Panc1 (cell line): ENCODE data around the gene ELOVL2. TPM values are rescaled to one million over a fixed set of nuclear protein-coding genes. Genes with fewer than 3 reads are reported as not detected.

Experiments used
- ATAC-seq: fragments of 200-7000 bp; cut with Tn5 transposase; 2 replicates; pipeline ENCODE4 v1.9.1; 2020; ENCODE audit warnings: mild to moderate bottlenecking, moderate library complexity
- BruUV-seq: library from RNA; stranded (reverse); fragments of 400-500 nt; replicated peaks from 2 replicates; lab custom pipeline; 2021; lab: Mats Ljungman, UMichigan
- CTCF ChIA-PET: fragments of 300-600 bp; sonication (Branson Sonifier 250); formaldehyde crosslinking; loops from one replicate; lab custom pipeline; 2022; ENCODE audit warnings: antibody characterized with exemption; lab: Charles Lee
- POLR2A ChIA-PET: fragments of 300-600 bp; sonication (Branson Sonifier 250); formaldehyde crosslinking; loops from one replicate; lab custom pipeline; 2022; ENCODE audit warnings: antibody characterized with exemption; lab: Charles Lee
- DNase-seq: peaks from one replicate; pipeline ENCODE4 v3.0.0-alpha.2; 2010; ENCODE audit warnings: low read depth, low spot score
- H3K27ac ChIP-seq: 2 replicates; pipeline ENCODE4 v1.5.1; 2011; ENCODE audit warnings: mild to moderate bottlenecking, low read length, inconsistent platforms
- H3K27me3 ChIP-seq: fragments of 200-500 bp; sonication (Bioruptor generic); 2 replicates; pipeline ENCODE4 v1.6.0; 2014; ENCODE audit warnings: low read length, inconsistent platforms; ENCODE audit not compliant: control insufficient read depth, insufficient read depth
- H3K36me3 ChIP-seq: fragments of 200-500 bp; sonication (Bioruptor generic); 2 replicates; pipeline ENCODE4 v1.5.1; 2014; ENCODE audit warnings: inconsistent platforms, mild to moderate bottlenecking, low read length, moderate library complexity; ENCODE audit not compliant: control insufficient read depth, insufficient read depth
- H3K4me1 ChIP-seq: 2 replicates; pipeline ENCODE4 v1.5.1; 2011; ENCODE audit warnings: inconsistent platforms, mild to moderate bottlenecking, low read length, moderate library complexity; ENCODE audit not compliant: control insufficient read depth, insufficient read depth
- H3K4me3 ChIP-seq, 2 experiments: 2 replicates each; pipeline ENCODE4 v1.5.1; 2011 to 2012; ENCODE audit warnings: low read depth in 2 of 2, low read length in 2 of 2, mild to moderate bottlenecking in 2 of 2, inconsistent platforms in 1 of 2, moderate library complexity in 1 of 2
- H3K9me3 ChIP-seq: fragments of 200-500 bp; sonication (Bioruptor generic); 2 replicates; pipeline ENCODE4 v1.5.1; 2014; ENCODE audit warnings: low read depth, mild to moderate bottlenecking, inconsistent platforms, low read length, moderate library complexity; ENCODE audit not compliant: control insufficient read depth, insufficient read depth
- POLR2AphosphoS5 ChIP-seq: IDR thresholded peaks from 2 replicates; pipeline ENCODE4 v1.6.1; 2012; ENCODE audit warnings: mild to moderate bottlenecking, low read depth, low read length, moderate library complexity
- SIN3A ChIP-seq: IDR thresholded peaks from 2 replicates; pipeline ENCODE4 v1.6.1; 2012; ENCODE audit warnings: low read depth, mild to moderate bottlenecking, low read length, moderate library complexity, borderline replicate concordance; ENCODE audit not compliant: insufficient read depth
- TCF7L2 ChIP-seq: IDR thresholded peaks from 2 replicates; pipeline ENCODE4 v1.6.1; 2011; ENCODE audit warnings: mild to moderate bottlenecking, low read depth, low read length, inconsistent platforms
- in situ Hi-C: cut with HindIII; loops from 2 replicates; pipeline ENCODE4 v1.10.0; 2016; ENCODE audit warnings: low sequenced_read_pairs, low pct_unique_long_range_greater_than_20kb
- intact Hi-C: fragments of 100-400 bp; cut with micrococcal nuclease; formaldehyde crosslinking; loops from one replicate; pipeline ENCODE4 v1.10.0; 2022; ENCODE audit not compliant: unreplicated experiment
- total RNA-seq: library from RNA; stranded (reverse); gene quantifications from one replicate; pipeline ENCODE4 v1.2.1, GENCODE V29; 2021; ENCODE audit not compliant: unreplicated experiment
- TF ChIP-seq, protein P1 (sequence below), 2 experiments: IDR thresholded peaks; 2 replicates each; pipeline ENCODE4 v1.6.1; 2011 to 2012; ENCODE audit warnings: low read depth in 2 of 2, control low read depth in 1 of 2, low read length in 1 of 2, mild to moderate bottlenecking in 1 of 2, moderate library complexity in 1 of 2; ENCODE audit not compliant: insufficient read depth in 1 of 2
- TF ChIP-seq, protein P2 (sequence below): fragments of 450-650 bp; IDR thresholded peaks from 2 replicates; pipeline ENCODE4 v1.5.1; 2017; ENCODE audit warnings: mild to moderate bottlenecking

Gene ELOVL2
- total RNA-seq, 1 experiment from 2014 or later, result 27.8 TPM

DNA sequence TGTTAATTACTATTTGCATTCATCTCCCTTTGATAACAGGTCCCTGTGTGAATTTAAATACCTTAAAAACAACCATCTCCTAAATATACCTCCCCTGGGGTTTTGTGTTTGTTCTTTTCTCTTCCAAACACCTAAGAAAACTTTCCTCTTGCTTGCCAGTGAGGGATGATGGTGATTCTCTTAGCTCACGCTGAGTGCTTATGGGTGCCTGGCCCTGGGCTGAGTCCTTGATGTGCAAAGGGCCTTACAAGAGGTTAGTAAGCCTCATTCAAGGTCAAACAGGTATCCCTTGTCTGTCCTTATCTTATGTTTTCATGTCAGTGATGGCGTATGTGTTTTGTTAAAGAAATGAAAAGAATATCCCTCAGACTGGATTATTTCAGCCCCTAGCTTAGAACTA is 81.0 kb downstream of the ELOVL2 start:
- ChIA-PET POLR2A (no interaction called here), CTCF (no interaction called here)
- TF ChIP-seq TCF7L2, result no peak
- no peak for TF ChIP-seq SIN3A
- TF ChIP-seq, protein P1, sequence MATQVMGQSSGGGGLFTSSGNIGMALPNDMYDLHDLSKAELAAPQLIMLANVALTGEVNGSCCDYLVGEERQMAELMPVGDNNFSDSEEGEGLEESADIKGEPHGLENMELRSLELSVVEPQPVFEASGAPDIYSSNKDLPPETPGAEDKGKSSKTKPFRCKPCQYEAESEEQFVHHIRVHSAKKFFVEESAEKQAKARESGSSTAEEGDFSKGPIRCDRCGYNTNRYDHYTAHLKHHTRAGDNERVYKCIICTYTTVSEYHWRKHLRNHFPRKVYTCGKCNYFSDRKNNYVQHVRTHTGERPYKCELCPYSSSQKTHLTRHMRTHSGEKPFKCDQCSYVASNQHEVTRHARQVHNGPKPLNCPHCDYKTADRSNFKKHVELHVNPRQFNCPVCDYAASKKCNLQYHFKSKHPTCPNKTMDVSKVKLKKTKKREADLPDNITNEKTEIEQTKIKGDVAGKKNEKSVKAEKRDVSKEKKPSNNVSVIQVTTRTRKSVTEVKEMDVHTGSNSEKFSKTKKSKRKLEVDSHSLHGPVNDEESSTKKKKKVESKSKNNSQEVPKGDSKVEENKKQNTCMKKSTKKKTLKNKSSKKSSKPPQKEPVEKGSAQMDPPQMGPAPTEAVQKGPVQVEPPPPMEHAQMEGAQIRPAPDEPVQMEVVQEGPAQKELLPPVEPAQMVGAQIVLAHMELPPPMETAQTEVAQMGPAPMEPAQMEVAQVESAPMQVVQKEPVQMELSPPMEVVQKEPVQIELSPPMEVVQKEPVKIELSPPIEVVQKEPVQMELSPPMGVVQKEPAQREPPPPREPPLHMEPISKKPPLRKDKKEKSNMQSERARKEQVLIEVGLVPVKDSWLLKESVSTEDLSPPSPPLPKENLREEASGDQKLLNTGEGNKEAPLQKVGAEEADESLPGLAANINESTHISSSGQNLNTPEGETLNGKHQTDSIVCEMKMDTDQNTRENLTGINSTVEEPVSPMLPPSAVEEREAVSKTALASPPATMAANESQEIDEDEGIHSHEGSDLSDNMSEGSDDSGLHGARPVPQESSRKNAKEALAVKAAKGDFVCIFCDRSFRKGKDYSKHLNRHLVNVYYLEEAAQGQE (IDR thresholded peaks at IDR 0.05; ENCODE audit: insufficient read depth in 1 of 2, low read depth in 2 of 2, low read length in 1 of 2), result no peak
- TF ChIP-seq, protein P2, sequence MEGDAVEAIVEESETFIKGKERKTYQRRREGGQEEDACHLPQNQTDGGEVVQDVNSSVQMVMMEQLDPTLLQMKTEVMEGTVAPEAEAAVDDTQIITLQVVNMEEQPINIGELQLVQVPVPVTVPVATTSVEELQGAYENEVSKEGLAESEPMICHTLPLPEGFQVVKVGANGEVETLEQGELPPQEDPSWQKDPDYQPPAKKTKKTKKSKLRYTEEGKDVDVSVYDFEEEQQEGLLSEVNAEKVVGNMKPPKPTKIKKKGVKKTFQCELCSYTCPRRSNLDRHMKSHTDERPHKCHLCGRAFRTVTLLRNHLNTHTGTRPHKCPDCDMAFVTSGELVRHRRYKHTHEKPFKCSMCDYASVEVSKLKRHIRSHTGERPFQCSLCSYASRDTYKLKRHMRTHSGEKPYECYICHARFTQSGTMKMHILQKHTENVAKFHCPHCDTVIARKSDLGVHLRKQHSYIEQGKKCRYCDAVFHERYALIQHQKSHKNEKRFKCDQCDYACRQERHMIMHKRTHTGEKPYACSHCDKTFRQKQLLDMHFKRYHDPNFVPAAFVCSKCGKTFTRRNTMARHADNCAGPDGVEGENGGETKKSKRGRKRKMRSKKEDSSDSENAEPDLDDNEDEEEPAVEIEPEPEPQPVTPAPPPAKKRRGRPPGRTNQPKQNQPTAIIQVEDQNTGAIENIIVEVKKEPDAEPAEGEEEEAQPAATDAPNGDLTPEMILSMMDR, result no peak
- no peak for TF ChIP-seq POLR2AphosphoS5
- intact Hi-C loops (no loop called here), in situ Hi-C loops (no loop called here)
- ATAC-seq (no peak), DNase-seq (no peak)
- H3K27me3 ChIP-seq, result no peaks in the 10 kb centered on the region
- no peaks in the 10 kb centered on the region; the same call in 1 of the 2 replicates for H3K9me3 ChIP-seq
- 0 out of 2 replicates have a peak, but pooled peaks cover 2% of the 10 kb centered on the region for H3K4me1 ChIP-seq
- H3K4me3 ChIP-seq, result no peak overlapping the region
- H3K27ac ChIP-seq, result no peak overlapping the region
- H3K36me3 ChIP-seq, result no peaks in the 10 kb centered on the region
- BruUV-seq, result no TSS peak

DNA sequence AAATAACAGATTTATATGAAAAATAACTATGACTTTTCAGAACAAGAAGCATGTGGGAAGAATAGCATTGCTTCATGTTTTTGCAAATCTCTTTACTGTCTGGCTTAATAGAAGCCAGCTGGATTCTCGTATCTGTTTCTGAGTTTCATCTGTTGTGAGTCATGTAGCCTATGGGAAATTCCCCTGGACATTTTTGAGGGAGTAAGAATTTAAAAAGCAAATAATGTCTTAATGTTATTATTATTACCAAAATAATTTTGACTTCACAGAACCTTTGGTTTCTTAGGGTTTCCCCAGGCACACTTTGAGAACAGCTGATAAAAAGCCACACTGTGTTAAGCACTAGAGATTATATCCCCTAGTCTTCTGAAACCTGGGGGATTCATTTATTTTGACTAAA is 81.4 kb downstream of the ELOVL2 start:
- ChIA-PET POLR2A (no interaction called here), CTCF (no interaction called here)
- Histone ChIP-seq H3K9me3 (no peaks in the 10 kb centered on the region; the same call in 1 of the 2 replicates), H3K4me3 (no peak overlapping the region), H3K36me3 (no peaks in the 10 kb centered on the region), H3K4me1 (0 out of 2 replicates have a peak, but pooled peaks cover 2% of the 10 kb centered on the region), H3K27ac (no peak overlapping the region), H3K27me3 (no peaks in the 10 kb centered on the region)
- TF ChIP-seq, protein P1 (IDR thresholded peaks at IDR 0.05; ENCODE audit: insufficient read depth in 1 of 2, low read depth in 2 of 2, low read length in 1 of 2), result no peak
- no peak for TF ChIP-seq TCF7L2
- no peak for ATAC-seq
- intact Hi-C loops (no loop called here), in situ Hi-C loops (no loop called here)
- BruUV-seq, result no TSS peak
- no peak for DNase-seq
